K562 (cell line): ENCODE results near the gene ZNF814. TPM values are rescaled to one million over a fixed set of nuclear protein-coding genes. Genes with fewer than 3 reads are reported as not detected.

Source experiments
- ATAC-seq: fragments of 200-7000 bp; cut with Tn5 transposase; 3 replicates; pipeline ENCODE4 v1.9.1; 2020; ENCODE audit warnings: moderate library complexity
- BruUV-seq: library from RNA; stranded (reverse); fragments of 400-500 nt; replicated peaks from 2 replicates; lab custom pipeline; 2021; lab: Mats Ljungman, UMichigan
- CTCF ChIA-PET: fragments of 300-600 bp; formaldehyde crosslinking; extraction: SDS; loops from one replicate; lab custom pipeline; 2021; ENCODE audit warnings: low intra/inter-chr PET ratio; lab: Yijun Ruan, JAX
- POLR2A ChIA-PET: fragments of 300-600, 350-650 bp; sonication (Branson Sonifier 250); formaldehyde crosslinking; extraction: SDS; loops from one replicate; lab custom pipeline; 2021; ENCODE audit warnings: antibody characterized with exemption, inconsistent platforms; lab: Yijun Ruan, JAX
- DNase-seq, 4 experiments: peaks; one replicate each; pipeline versions ENCODE4 v3.0.0 to v3.0.0-alpha.2; 2011 to 2018; ENCODE audit warnings: low spot score in 3 of 4, mixed read lengths in 3 of 4; ENCODE audit errors: extremely low read depth in 1 of 4
- FAIRE-seq: peaks from 2 replicates; lab custom pipeline; 2011; peaks lifted over from hg19 to GRCh38; lab: Jason Lieb, UNC
- H2AFZ ChIP-seq: 2 replicates; pipeline ENCODE4 v1.6.0; 2011; ENCODE audit warnings: low read depth, low read length, control low read depth, inconsistent platforms
- H3K27ac ChIP-seq: fragments of 200-600 bp; 3 replicates; pipeline ENCODE4 v1.8.0; 2011; ENCODE audit warnings: low read depth, mild to moderate bottlenecking, control low read depth, inconsistent platforms, low read length, moderate library complexity, mixed read lengths; ENCODE audit errors: extremely low read depth
- H3K27me3 ChIP-seq, 2 experiments: fragments of 300-600 bp in 1 of 2; 2 replicates in 1 of 2; 3 replicates in 1 of 2; pipeline versions ENCODE4 v1.6.0 to v1.8.0; 2011; ENCODE audit warnings: inconsistent platforms in 2 of 2, low read length in 2 of 2, mild to moderate bottlenecking in 1 of 2, mixed read lengths in 1 of 2, moderate library complexity in 1 of 2; ENCODE audit not compliant: control insufficient read depth in 2 of 2, insufficient read depth in 2 of 2
- H3K36me3 ChIP-seq: fragments of 300-600 bp; 3 replicates; pipeline ENCODE4 v1.8.0; 2011; ENCODE audit warnings: mild to moderate bottlenecking, low read length, inconsistent platforms; ENCODE audit not compliant: control insufficient read depth, insufficient read depth
- H3K4me1 ChIP-seq, 2 experiments: fragments of 200-600 bp in 1 of 2; replicated peaks in 1 of 2; 2 replicates in 1 of 2; 3 replicates in 1 of 2; pipeline versions ENCODE4 v1.5.1 to v1.8.0; 2011; ENCODE audit warnings: inconsistent platforms in 2 of 2, low read length in 2 of 2, mild to moderate bottlenecking in 1 of 2, mixed read lengths in 1 of 2, moderate library complexity in 1 of 2; ENCODE audit not compliant: control insufficient read depth in 2 of 2, insufficient read depth in 2 of 2
- H3K4me2 ChIP-seq: 2 replicates; pipeline ENCODE4 v1.6.1; 2011; ENCODE audit warnings: low read length, control low read depth, inconsistent platforms, mixed read lengths; ENCODE audit not compliant: insufficient read depth
- H3K4me3 ChIP-seq: fragments of 200-600 bp; sonication (generic), shearing (Covaris generic); 2 replicates; pipeline ENCODE4 v1.5.1; 2016; ENCODE audit warnings: control low read depth, inconsistent platforms
- H3K79me2 ChIP-seq: fragments of 200-600 bp; 3 replicates; pipeline ENCODE4 v1.8.0; 2011; ENCODE audit warnings: low read length, inconsistent platforms; ENCODE audit not compliant: control insufficient read depth, insufficient read depth
- H3K9ac ChIP-seq, 2 experiments: 2 replicates each; pipeline versions ENCODE4 v1.6.0 to v1.6.1; 2011; ENCODE audit warnings: low read depth in 2 of 2, low read length in 2 of 2, control low read depth in 1 of 2, inconsistent platforms in 1 of 2, mild to moderate bottlenecking in 1 of 2, mixed read lengths in 1 of 2; ENCODE audit not compliant: insufficient read depth in 1 of 2
- H3K9me1 ChIP-seq: one replicate; pipeline ENCODE4 v1.6.0; 2011; ENCODE audit warnings: inconsistent platforms, mild to moderate bottlenecking, low read length, moderate library complexity; ENCODE audit not compliant: control insufficient read depth, insufficient read depth
- H3K9me3 ChIP-seq: replicated peaks from 2 replicates; pipeline ENCODE4 v1.5.1; 2011; ENCODE audit warnings: low read depth, low read length, inconsistent platforms; ENCODE audit not compliant: control insufficient read depth, insufficient read depth
- H4K20me1 ChIP-seq: replicated peaks from 2 replicates; pipeline ENCODE4 v1.6.1; 2011; ENCODE audit warnings: low read length, inconsistent platforms, mixed read lengths; ENCODE audit not compliant: control insufficient read depth, insufficient read depth
- ATF1 ChIP-seq, 2 experiments: fragments of 450-650 bp in 1 of 2; IDR thresholded peaks; 2 replicates each; pipeline ENCODE4 v1.6.1; 2016; ENCODE audit warnings: missing compliant biosample characterization in 1 of 2, missing genetic modification characterization in 1 of 2
- CTCFL ChIP-seq: IDR thresholded peaks from 2 replicates; pipeline ENCODE4 v1.6.1; 2011; ENCODE audit warnings: borderline replicate concordance, low read depth, mild to moderate bottlenecking, moderate library complexity, low read length; ENCODE audit not compliant: insufficient read depth, poor library complexity, severe bottlenecking
- E2F6 ChIP-seq, 2 experiments: IDR thresholded peaks; 2 replicates each; pipeline ENCODE4 v1.6.1; 2011; ENCODE audit warnings: borderline replicate concordance in 1 of 2, control low read depth in 1 of 2, low read depth in 1 of 2, low read length in 1 of 2, mild to moderate bottlenecking in 1 of 2, mixed read lengths in 1 of 2, moderate library complexity in 1 of 2; ENCODE audit not compliant: insufficient read depth in 1 of 2, insufficient read length in 1 of 2, poor library complexity in 1 of 2, severe bottlenecking in 1 of 2; ENCODE audit errors: extremely low read depth in 1 of 2
- ETS2 ChIP-seq: IDR thresholded peaks from 2 replicates; pipeline ENCODE4 v1.6.1; 2016; ENCODE audit warnings: borderline replicate concordance, missing genetic modification characterization, mild to moderate bottlenecking, moderate library complexity, missing compliant biosample characterization; ENCODE audit not compliant: poor library complexity, severe bottlenecking
- GATA2 ChIP-seq: sonication (generic); formaldehyde crosslinking; IDR thresholded peaks from 2 replicates; pipeline ENCODE4 v1.4.0; 2020; ENCODE audit warnings: mild to moderate bottlenecking, missing genetic modification reagents
- HDAC8 ChIP-seq: fragments of 450-650 bp; IDR thresholded peaks from 2 replicates; pipeline ENCODE4 v1.6.1; 2016; ENCODE audit warnings: mild to moderate bottlenecking, missing genetic modification characterization, moderate library complexity, missing compliant biosample characterization
- MEF2D ChIP-seq: conservative IDR thresholded peaks from 2 replicates; pipeline ENCODE4 v1.6.1; 2016; ENCODE audit warnings: low read depth, missing genetic modification characterization, missing compliant biosample characterization
- NKRF ChIP-seq: fragments of 450-650 bp; IDR thresholded peaks from 2 replicates; pipeline ENCODE4 v1.6.1; 2016; ENCODE audit warnings: borderline replicate concordance
- NRF1 ChIP-seq, 2 experiments: fragments of 450-650 bp; IDR thresholded peaks in 1 of 2; conservative IDR thresholded peaks in 1 of 2; 2 replicates each; pipeline ENCODE4 v1.6.1; 2014; ENCODE audit warnings: mild to moderate bottlenecking in 2 of 2
- POLR2AphosphoS5 ChIP-seq: IDR thresholded peaks from 2 replicates; pipeline ENCODE4 v1.6.1; 2011; ENCODE audit warnings: mild to moderate bottlenecking, low read depth, low read length, moderate library complexity; ENCODE audit not compliant: control insufficient read depth, insufficient read depth
- RBBP5 ChIP-seq: fragments of 200-600 bp; sonication (generic); IDR thresholded peaks from 2 replicates; pipeline ENCODE4 v1.6.1; 2012; ENCODE audit warnings: borderline replicate concordance, mild to moderate bottlenecking, low read length, control low read depth, inconsistent platforms; ENCODE audit not compliant: insufficient read depth, poor library complexity, severe bottlenecking
- SOX6 ChIP-seq: fragments of 450-650 bp; IDR thresholded peaks from 2 replicates; pipeline ENCODE4 v1.6.1; 2014; ENCODE audit warnings: mild to moderate bottlenecking
- ZNF277 ChIP-seq: fragments of 250-450 bp; sonication (Bioruptor Pico); IDR thresholded peaks from 2 replicates; pipeline ENCODE4 v1.8.0; 2022; ENCODE audit warnings: inconsistent platforms, mild to moderate bottlenecking, moderate library complexity, borderline replicate concordance
- WGBS: fragments of 100-300 bp; shearing (Covaris generic); methylation state at CpG from one replicate; pipeline ENCODE4 v1.1.6; 2016; ENCODE audit warnings: low coverage, mixed read lengths; ENCODE audit not compliant: insufficient coverage; ENCODE audit errors: missing lambda C conversion rate; 5-methylcytosine and 5-hydroxymethylcytosine counted together
- in situ Hi-C: fragments of 300-500 bp; cut with MboI; formaldehyde crosslinking; loops from 4 replicates; pipeline ENCODE4 v1.15.0; 2018; ENCODE audit warnings: inconsistent platforms, mixed read lengths
- intact Hi-C: fragments of 100-400 bp; cut with micrococcal nuclease; formaldehyde crosslinking; loops from 2 replicates; pipeline ENCODE4 v1.14.2; 2022
- polyA plus RNA-seq, 8 experiments: library from polyadenylated mRNA; depleted of rRNA in 4 of 8; stranded (reverse) in 5 of 8; unstranded in 3 of 8; fragments of >200 nt; fragmentation: Nextera tagmentation in 2 of 8; fragmentation: Illumina TruSeq in 1 of 8; extraction: Ambion mirVana in 2 of 8; extraction: Trizol in 1 of 8; gene quantifications; 2 replicates each; pipeline versions ENCODE4 v1.2.1 to v1.2.3, GENCODE V29; 2011 to 2014; ENCODE audit warnings: inconsistent platforms in 1 of 8, missing spikeins in 1 of 8
- total RNA-seq, 7 experiments: library from RNA; depleted of rRNA in 6 of 7; stranded (reverse); fragments of >200 nt in 6 of 7; fragmentation: Illumina TruSeq in 2 of 7; extraction: Trizol in 2 of 7; gene quantifications; 2 replicates each; pipeline versions ENCODE4 v1.2.1 to v1.2.3, GENCODE V29; 2011 to 2021; ENCODE audit warnings: low replicate concordance in 1 of 7

ZNF814 gene
- total and polyA plus RNA-seq, 9 of the 15 experiments (the other 6 are each of a cell fraction or from before 2014, with no cell fraction given), result 0.42 to 3.5 (median 1.9) TPM

- intact Hi-C loops, result no loop called here
- Histone ChIP-seq H3K4me3 (no peak overlapping the region), H3K9ac (no peak overlapping the region), H3K27me3 (no peaks in the 10 kb centered on the region), H3K4me2 (no peak overlapping the region), H2AFZ (no peak overlapping the region), H3K27ac (no peak overlapping the region), H3K79me2 (no peaks in the 10 kb centered on the region), H3K36me3 (peaks cover 41% of the 10 kb centered on the region), H3K4me1 (no peaks in the 10 kb centered on the region), H4K20me1 (no peaks in the 10 kb centered on the region), H3K9me3 (peaks cover 14% of the 10 kb centered on the region), H3K9me1 (no peaks in the 10 kb centered on the region)
- WGBS, result 92% methylated on average over 7 of the region's 7 CpGs
- ChIA-PET POLR2A (no interaction called here), CTCF (no interaction called here)
- in situ Hi-C loops, result no loop called here
- ATAC-seq, result no peak
- DNase-seq, result no peak
- BruUV-seq, result no TSS peak
- no peak for FAIRE-seq
- TF ChIP-seq CTCFL, result no peak
- TF ChIP-seq ATF1 (CRISPR knock-in tag; IDR thresholded peaks at IDR 0.05), result no peak
- TF ChIP-seq ATF1 (tag; IDR thresholded peaks at IDR 0.05), result no peak
- TF ChIP-seq NRF1 (conservative IDR thresholded peaks at IDR 0.05 in 1 of 2, IDR thresholded peaks at IDR 0.05 in 1 of 2), result no peak
- no peak for TF ChIP-seq ETS2
- TF ChIP-seq ZNF277, result no peak
- TF ChIP-seq MEF2D, result no peak
- TF ChIP-seq POLR2AphosphoS5, result peak; percentile 29; the same call in 1 of the 2 replicates
- no peak for TF ChIP-seq RBBP5
- peak; percentile 29; the same call in 1 of the 2 replicates for TF ChIP-seq SOX6
- no peak for TF ChIP-seq HDAC8 (tag)
- no peak for TF ChIP-seq NKRF
- TF ChIP-seq E2F6 (IDR thresholded peaks at IDR 0.05; ENCODE audit: borderline replicate concordance in 1 of 2, extremely low read depth in 1 of 2, insufficient read depth in 1 of 2, insufficient read length in 1 of 2, low read depth in 1 of 2, low read length in 1 of 2, poor library complexity in 1 of 2, severe bottlenecking in 1 of 2), result peak in 1 of 2 experiments; percentile 4
- TF ChIP-seq GATA2, result no peak
Observed at GRCh38 chr19:57867868-57868492, 20.9 kb downstream of the ZNF814 start.
